GM18861 (cell line): ENCODE measurements around the gene WASL.
"Not testable (repeated sequence)": the region's sequence is repeated elsewhere in the genome, so short reads cannot be mapped to it uniquely, and the experiment has no call there.

Experiments used
- ATAC-seq: cut with Tn5 transposase; IDR thresholded peaks from one replicate; pipeline ENCODE4 v1.9.1; 2021; ENCODE audit not compliant: unreplicated experiment

The WASL gene

DNA sequence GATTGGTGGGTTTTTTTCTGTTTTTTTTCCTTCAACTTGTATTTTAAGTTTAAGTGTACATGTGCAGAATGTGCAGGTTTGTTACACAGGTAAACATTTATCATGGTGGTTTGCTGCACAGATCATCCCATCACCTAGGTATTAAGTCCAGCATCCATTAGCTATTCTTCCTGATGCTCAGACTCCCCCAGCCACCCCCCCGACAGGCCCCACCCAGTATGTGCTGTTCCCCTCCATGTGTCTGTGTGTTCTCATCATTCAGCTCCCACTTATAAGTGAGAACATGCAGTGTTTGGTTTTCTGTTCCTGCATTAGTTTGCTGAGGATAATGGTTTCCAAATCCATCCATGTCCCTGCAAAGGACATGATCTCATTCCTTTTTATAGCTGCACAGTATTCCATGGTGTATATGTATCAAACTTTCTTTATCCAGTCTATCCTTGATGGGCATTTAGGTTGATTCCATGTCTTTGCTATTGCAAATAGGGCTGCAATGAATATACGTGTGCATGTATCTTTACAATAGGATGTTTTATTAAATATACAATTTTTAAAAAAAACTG lies 114.7 kb downstream of the WASL start:
- ATAC-seq = not testable (repeated sequence)

- ATAC-seq = no peak
Measured at GRCh38 chr7:123633553-123633952, 115.2 kb downstream of the WASL start.

DNA sequence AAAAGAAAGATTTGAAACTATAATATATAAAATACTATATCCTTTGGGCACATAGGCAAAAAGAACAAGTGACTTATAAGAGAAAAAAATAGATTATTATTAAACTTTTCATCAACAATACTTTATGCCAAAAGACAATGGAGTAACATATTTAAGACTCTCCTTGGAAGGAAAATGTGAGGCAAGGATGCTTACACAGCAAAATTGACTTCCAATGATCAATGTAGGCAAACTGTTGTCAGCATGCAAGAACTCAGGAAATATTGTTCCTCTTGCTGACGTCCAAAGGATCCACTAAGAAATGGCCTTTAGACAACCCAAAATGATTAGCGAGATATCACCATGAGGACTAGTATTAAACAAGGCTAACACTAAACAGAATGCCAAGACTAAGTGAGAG lies 116.0 kb downstream of the WASL start:
- no peak for ATAC-seq
